MM.1S (cell line): Measurements from ENCODE around the gene SUV39H2.

Experiments used
- DNase-seq: peaks from one replicate; pipeline ENCODE4 v3.0.0-alpha.2; 2015
- H2AFZ ChIP-seq: fragments of 300-600 bp; sonication (generic); 2 replicates; pipeline ENCODE4 v1.6.0; 2016; ENCODE audit warnings: antibody characterized with exemption, low read length
- H3F3A ChIP-seq: fragments of 300-600 bp; sonication (generic); 2 replicates; pipeline ENCODE4 v1.6.1; 2016; ENCODE audit warnings: mild to moderate bottlenecking, antibody characterized with exemption, low read length, moderate library complexity, mixed read lengths; ENCODE audit not compliant: insufficient read depth
- H3K27ac ChIP-seq: fragments of 300-600 bp; sonication (generic); 2 replicates; pipeline ENCODE4 v1.5.1; 2016; ENCODE audit warnings: mild to moderate bottlenecking, low read length
- H3K27me3 ChIP-seq: fragments of 300-600 bp; sonication (generic); replicated peaks from 2 replicates; pipeline ENCODE4 v1.6.0; 2016; ENCODE audit warnings: low read length; ENCODE audit not compliant: insufficient read depth
- H3K36me3 ChIP-seq: fragments of 300-600 bp; sonication (generic); replicated peaks from 2 replicates; pipeline ENCODE4 v1.6.1; 2016; ENCODE audit warnings: mild to moderate bottlenecking, low read length, mixed read lengths; ENCODE audit not compliant: insufficient read depth
- H3K4me1 ChIP-seq: fragments of 300-600 bp; sonication (generic); 2 replicates; pipeline ENCODE4 v1.6.1; 2016; ENCODE audit warnings: low read length, mixed read lengths
- H3K4me2 ChIP-seq: fragments of 300-600 bp; sonication (generic); 2 replicates; pipeline ENCODE4 v1.6.0; 2016; ENCODE audit warnings: low read depth, low read length
- H3K4me3 ChIP-seq: fragments of 300-600 bp; sonication (generic); 2 replicates; pipeline ENCODE4 v1.5.1; 2016; ENCODE audit warnings: low read length, mixed read lengths
- H3K79me2 ChIP-seq: fragments of 300-600 bp; sonication (generic); 2 replicates; pipeline ENCODE4 v1.6.1; 2016; ENCODE audit warnings: mixed run types, low read length, mixed read lengths
- H3K9ac ChIP-seq: fragments of 300-600 bp; sonication (generic); 2 replicates; pipeline ENCODE4 v1.6.1; 2016; ENCODE audit warnings: low read length, mixed read lengths
- H3K9me2 ChIP-seq: fragments of 300-600 bp; sonication (generic); replicated peaks from 2 replicates; pipeline ENCODE4 v1.6.1; 2016; ENCODE audit warnings: mild to moderate bottlenecking, low read length, mixed read lengths; ENCODE audit not compliant: insufficient read depth
- H3K9me3 ChIP-seq: fragments of 300-600 bp; sonication (generic); replicated peaks from 2 replicates; pipeline ENCODE4 v1.6.1; 2016; ENCODE audit warnings: mild to moderate bottlenecking, low read length, mixed read lengths; ENCODE audit not compliant: insufficient read depth
- H4K20me1 ChIP-seq: fragments of 300-600 bp; sonication (generic); 2 replicates; pipeline ENCODE4 v1.6.1; 2016; ENCODE audit warnings: mild to moderate bottlenecking, low read length, moderate library complexity, mixed read lengths; ENCODE audit not compliant: insufficient read depth
- CTCF ChIP-seq: fragments of 300-600 bp; sonication (generic); IDR thresholded peaks from 2 replicates; pipeline ENCODE4 v1.5.1; 2016; ENCODE audit warnings: antibody characterized with exemption, low read length, mixed read lengths
- EZH2 ChIP-seq: fragments of 300-600 bp; sonication (generic); optimal IDR thresholded peaks from 2 replicates; pipeline ENCODE3; 2017; ENCODE audit warnings: low read depth, mild to moderate bottlenecking, antibody characterized with exemption, low read length, mixed read lengths
- EZH2phosphoT487 ChIP-seq: fragments of 300-600 bp; sonication (generic); IDR thresholded peaks from 2 replicates; pipeline ENCODE4 v1.6.1; 2018; ENCODE audit warnings: antibody characterized with exemption, low read length

SUV39H2 gene

GRCh38 chr10:14924013-14924412 lies 45.3 kb downstream of the SUV39H2 start:
- Histone ChIP-seq H3K36me3 (peaks cover 17% of the 10 kb centered on the region), H3K9me2 (no peaks in the 10 kb centered on the region), H3K27ac (no peak overlapping the region), H3K9ac (no peak overlapping the region), H3K9me3 (no peaks in the 10 kb centered on the region), H4K20me1 (no peaks in the 10 kb centered on the region), H3K27me3 (no peaks in the 10 kb centered on the region), H3K79me2 (peaks cover 45% of the 10 kb centered on the region), H3K4me1 (peaks cover 35% of the 10 kb centered on the region), H2AFZ (no peak overlapping the region), H3K4me3 (no peak overlapping the region), H3F3A (peaks cover 30% of the 10 kb centered on the region), H3K4me2 (no peak overlapping the region)
- TF ChIP-seq EZH2 (no peak), CTCF (no peak), EZH2phosphoT487 (no peak)
- no peak for DNase-seq

DNA sequence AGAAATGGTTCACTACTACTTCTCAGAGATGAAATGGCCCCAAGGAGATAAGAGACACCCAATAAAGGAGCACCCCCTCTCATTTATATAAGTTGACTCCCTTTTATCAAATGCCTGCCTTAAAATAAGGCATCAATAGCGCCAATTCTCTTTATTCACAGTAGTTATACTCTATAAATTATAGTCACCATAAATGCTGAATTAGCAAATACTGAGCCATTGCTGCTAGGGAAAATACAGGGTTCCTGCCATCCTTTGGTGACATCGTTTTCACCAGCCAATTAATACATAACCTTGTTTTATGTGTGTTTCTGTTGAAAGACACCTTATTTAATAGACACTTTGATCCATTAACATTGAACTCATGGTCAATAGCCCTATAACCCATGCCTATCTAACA lies 46.6 kb downstream of the SUV39H2 start:
- H3K4me1 ChIP-seq = peaks cover 25% of the 10 kb centered on the region
- H3K36me3 ChIP-seq = peaks cover 14% of the 10 kb centered on the region

GRCh38 chr10:14926061-14926470 lies 47.4 kb downstream of the SUV39H2 start:
- Histone ChIP-seq H3K4me2 (peak overlapping the region; percentile 25; the same call in 1 of the 2 replicates), H4K20me1 (no peaks in the 10 kb centered on the region), H3K27ac (peak overlapping the region; percentile 93)

More for the DNA sequence above, 46.6 kb downstream of the SUV39H2 start:
- peaks cover 45% of the 10 kb centered on the region for H3K79me2 ChIP-seq
- no peak overlapping the region for H2AFZ ChIP-seq
- H3K9me3 ChIP-seq = no peaks in the 10 kb centered on the region
- H4K20me1 ChIP-seq = no peaks in the 10 kb centered on the region
- H3K4me2 ChIP-seq = peak overlapping the region; percentile 25; the same call in 1 of the 2 replicates
- peak overlapping the region; percentile 36; the same call in 1 of the 2 replicates for H3K9ac ChIP-seq
- DNase-seq = no peak
- H3K27me3 ChIP-seq = no peaks in the 10 kb centered on the region
- H3F3A ChIP-seq = peaks cover 25% of the 10 kb centered on the region
- H3K27ac ChIP-seq = peak overlapping the region; percentile 93; the same call in 1 of the 2 replicates
- H3K9me2 ChIP-seq = no peaks in the 10 kb centered on the region
- H3K4me3 ChIP-seq = no peak overlapping the region
- TF ChIP-seq EZH2phosphoT487 (no peak), EZH2 (no peak), CTCF (no peak)

More at GRCh38 chr10:14926061-14926470, 47.4 kb downstream of the SUV39H2 start:
- Histone ChIP-seq H3K9me3 (no peaks in the 10 kb centered on the region), H3K9ac (peak overlapping the region; percentile 36), H2AFZ (no peak overlapping the region), H3F3A (peaks cover 25% of the 10 kb centered on the region), H3K79me2 (peaks cover 51% of the 10 kb centered on the region), H3K4me1 (peaks cover 25% of the 10 kb centered on the region), H3K27me3 (no peaks in the 10 kb centered on the region), H3K36me3 (peaks cover 20% of the 10 kb centered on the region), H3K9me2 (no peaks in the 10 kb centered on the region), H3K4me3 (no peak overlapping the region)
- TF ChIP-seq EZH2phosphoT487 (no peak), CTCF (no peak), EZH2 (no peak)
- peak; percentile 80 for DNase-seq
